ENCODE results near the gene ABHD13. TPM values are rescaled to one million over a fixed set of nuclear protein-coding genes. Genes with fewer than 3 reads are reported as not detected.

The ABHD13 gene
- total RNA-seq, 1 experiment from 2014 or later = 3.4 TPM

GRCh38 chr13:108194435-108194936, 23.7 kb upstream of the ABHD13 start:
- no peak for TF ChIP-seq CTCF (IDR thresholded peaks at IDR 0.05; ENCODE audit: unreplicated experiment)
- Mint-ChIP-seq H3K36me3 (ENCODE audit: insufficient read depth, unreplicated experiment) (no peaks in the 10 kb centered on the region), H3K27ac (ENCODE audit: unreplicated experiment) (no peak overlapping the region), H3K4me1 (ENCODE audit: low read depth, unreplicated experiment) (peaks cover 8% of the 10 kb centered on the region), H3K4me3 (ENCODE audit: low read depth, unreplicated experiment) (no peak overlapping the region), H3K9me3 (ENCODE audit: low read depth, unreplicated experiment) (no peaks in the 10 kb centered on the region), H3K27me3 (ENCODE audit: unreplicated experiment) (no peaks in the 10 kb centered on the region)
- CTCF ChIA-PET = no interaction called here
- intact Hi-C loops (cut with micrococcal nuclease; ENCODE audit: unreplicated experiment) = no loop called here
- BruUV-seq (replicated peaks) = no TSS peak
- DNase-seq = no peak

GRCh38 chr13:108195146-108195545, 23.0 kb upstream of the ABHD13 start:
- no peaks in the 10 kb centered on the region for H3K36me3 Mint-ChIP-seq (ENCODE audit: insufficient read depth, unreplicated experiment)
- no TSS peak for BruUV-seq (replicated peaks)
- H3K4me1 Mint-ChIP-seq (ENCODE audit: low read depth, unreplicated experiment) = peaks cover 8% of the 10 kb centered on the region
- no peaks in the 10 kb centered on the region for H3K9me3 Mint-ChIP-seq (ENCODE audit: low read depth, unreplicated experiment)
- H3K27ac Mint-ChIP-seq (ENCODE audit: unreplicated experiment) = no peak overlapping the region
- intact Hi-C loops (cut with micrococcal nuclease; ENCODE audit: unreplicated experiment) = no loop called here
- TF ChIP-seq CTCF (IDR thresholded peaks at IDR 0.05; ENCODE audit: unreplicated experiment) = no peak
- CTCF ChIA-PET = no interaction called here
- no peak overlapping the region for H3K4me3 Mint-ChIP-seq (ENCODE audit: low read depth, unreplicated experiment)
- H3K27me3 Mint-ChIP-seq (ENCODE audit: unreplicated experiment) = no peaks in the 10 kb centered on the region
- DNase-seq = no peak

- Mint-ChIP-seq H3K27ac (ENCODE audit: unreplicated experiment) (no peak overlapping the region), H3K9me3 (ENCODE audit: low read depth, unreplicated experiment) (no peaks in the 10 kb centered on the region), H3K27me3 (ENCODE audit: unreplicated experiment) (no peaks in the 10 kb centered on the region), H3K36me3 (ENCODE audit: insufficient read depth, unreplicated experiment) (no peaks in the 10 kb centered on the region), H3K4me1 (ENCODE audit: low read depth, unreplicated experiment) (peaks cover 3% of the 10 kb centered on the region), H3K4me3 (ENCODE audit: low read depth, unreplicated experiment) (no peak overlapping the region)
- intact Hi-C loops (cut with micrococcal nuclease; ENCODE audit: unreplicated experiment) = no loop called here
- CTCF ChIA-PET = no interaction called here
- DNase-seq = no peak
- BruUV-seq (replicated peaks) = no TSS peak
- no peak for TF ChIP-seq CTCF (IDR thresholded peaks at IDR 0.05; ENCODE audit: unreplicated experiment)
Observed at GRCh38 chr13:108195861-108196260, 22.3 kb upstream of the ABHD13 start.

- H3K36me3 Mint-ChIP-seq (ENCODE audit: insufficient read depth, unreplicated experiment) = no peaks in the 10 kb centered on the region
- H3K4me3 Mint-ChIP-seq (ENCODE audit: low read depth, unreplicated experiment) = no peak overlapping the region
- no peak overlapping the region for H3K27ac Mint-ChIP-seq (ENCODE audit: unreplicated experiment)
- H3K27me3 Mint-ChIP-seq (ENCODE audit: unreplicated experiment) = no peaks in the 10 kb centered on the region
- DNase-seq = no peak
- no peak for TF ChIP-seq CTCF (IDR thresholded peaks at IDR 0.05; ENCODE audit: unreplicated experiment)
- BruUV-seq (replicated peaks) = no TSS peak
- CTCF ChIA-PET = no interaction called here
- H3K4me1 Mint-ChIP-seq (ENCODE audit: low read depth, unreplicated experiment) = no peaks in the 10 kb centered on the region
- intact Hi-C loops (cut with micrococcal nuclease; ENCODE audit: unreplicated experiment) = no loop called here
- H3K9me3 Mint-ChIP-seq (ENCODE audit: low read depth, unreplicated experiment) = no peaks in the 10 kb centered on the region
Observed at GRCh38 chr13:108200781-108201398, 17.3 kb upstream of the ABHD13 start.
